IPS-11a (cell line): ENCODE measurements around the gene CAMK2D.

Source experiments
- H3K4me3 ChIP-seq: one replicate; pipeline ENCODE4 v1.5.1; 2013; ENCODE audit warnings: low read depth, low read length, control low read depth

CAMK2D gene

GRCh38 chr4:113537628-113538027 lies 223.9 kb downstream of the CAMK2D start:
- H3K4me3 ChIP-seq = no peak overlapping the region

DNA sequence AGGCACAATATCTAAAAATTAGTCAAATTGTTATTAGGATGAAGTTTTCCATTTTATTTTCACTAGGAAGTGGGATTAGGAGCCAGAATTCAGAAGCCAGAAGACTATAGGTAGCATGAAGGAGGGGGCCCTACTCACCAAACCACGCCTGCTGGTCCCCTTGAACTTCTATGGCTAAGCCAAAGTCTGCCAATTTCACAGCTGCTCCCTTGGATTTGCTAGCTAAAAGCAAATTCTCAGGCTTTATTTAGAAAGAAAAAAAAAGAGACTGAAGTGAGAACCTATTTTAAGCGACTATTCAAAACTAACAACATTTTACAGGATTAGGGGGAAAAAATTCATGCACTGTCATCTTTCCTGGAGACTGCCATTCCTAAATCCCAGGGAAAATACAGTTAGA lies 224.3 kb downstream of the CAMK2D start:
- H3K4me3 ChIP-seq = no peak overlapping the region

GRCh38 chr4:113534711-113535110 lies 226.8 kb downstream of the CAMK2D start:
- no peak overlapping the region for H3K4me3 ChIP-seq

GRCh38 chr4:113531572-113531971 lies 230.0 kb downstream of the CAMK2D start:
- H3K4me3 ChIP-seq = no peak overlapping the region

GRCh38 chr4:113528395-113528794 lies 233.1 kb downstream of the CAMK2D start:
- H3K4me3 ChIP-seq = no peak overlapping the region

DNA sequence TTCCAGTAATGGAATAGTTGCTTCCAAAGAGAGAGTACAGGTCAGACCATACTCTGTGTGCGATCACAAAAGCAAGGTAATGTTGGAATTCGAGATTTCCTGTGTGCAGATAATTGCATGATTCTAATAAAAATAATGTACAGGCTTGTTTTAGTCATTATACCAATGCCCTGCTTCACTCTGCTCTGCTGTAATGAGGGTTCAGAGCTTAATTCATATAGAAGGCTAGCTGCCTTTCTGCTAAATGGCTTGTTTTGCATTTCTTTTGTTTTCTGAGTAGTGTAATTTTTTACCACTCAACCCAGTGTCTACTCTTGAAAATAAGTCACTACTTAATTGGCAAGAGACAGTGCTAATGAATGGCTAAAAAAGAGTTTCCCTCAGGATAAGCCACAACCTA lies 236.0 kb downstream of the CAMK2D start:
- no peak overlapping the region for H3K4me3 ChIP-seq

DNA sequence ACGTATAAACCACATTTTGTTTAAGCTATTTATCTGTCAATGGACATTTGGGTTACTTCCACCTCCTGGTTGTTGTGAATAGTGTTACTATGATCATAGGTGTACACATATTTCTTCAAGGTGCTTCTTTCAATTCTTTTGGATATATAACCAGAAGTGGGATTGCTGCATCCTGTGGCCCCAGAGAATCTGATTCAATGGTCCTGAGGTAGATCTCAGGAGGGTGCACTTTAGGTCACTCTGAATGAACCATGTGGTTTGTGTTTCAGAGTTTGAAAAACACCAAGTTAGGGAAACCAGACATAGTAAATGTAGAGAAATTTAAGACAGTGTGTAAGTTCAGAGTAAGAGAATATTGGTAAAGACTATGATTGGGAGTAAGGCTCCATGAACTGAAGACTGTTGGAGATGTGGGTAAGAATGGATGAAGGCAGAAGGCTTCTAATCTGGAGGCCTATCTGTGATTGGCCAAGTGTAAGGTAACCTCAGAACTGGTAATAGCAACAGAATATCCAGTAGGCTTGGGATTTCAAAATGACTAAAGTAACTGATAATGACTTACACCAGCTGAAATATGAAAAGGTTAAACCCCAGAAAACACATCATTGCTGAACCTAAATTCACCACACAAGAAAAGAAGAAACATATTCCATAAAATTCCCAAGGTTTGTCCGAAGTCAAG lies 236.9 kb downstream of the CAMK2D start:
- no peak overlapping the region for H3K4me3 ChIP-seq

GRCh38 chr4:113524096-113524495 lies 237.4 kb downstream of the CAMK2D start:
- H3K4me3 ChIP-seq = no peak overlapping the region

DNA sequence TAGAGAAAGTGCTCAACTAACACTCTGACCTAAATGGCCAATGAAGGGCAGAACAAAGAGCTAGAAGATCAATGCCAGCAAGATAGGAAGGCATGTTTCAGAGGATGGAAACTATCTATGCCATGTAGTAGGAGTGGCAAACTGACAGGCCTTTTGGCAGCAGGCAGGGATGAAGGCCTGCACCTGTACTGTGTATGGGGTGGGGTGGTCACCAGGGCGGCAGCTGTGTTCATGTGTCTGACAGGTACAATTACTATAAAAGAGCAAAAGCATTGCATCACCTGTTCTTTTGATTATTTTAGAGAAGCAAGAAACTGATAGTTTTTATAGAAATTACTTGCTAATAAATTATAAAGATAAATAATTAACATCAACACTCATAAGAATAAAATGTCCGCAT lies 239.1 kb downstream of the CAMK2D start:
- H3K4me3 ChIP-seq = no peak overlapping the region

DNA sequence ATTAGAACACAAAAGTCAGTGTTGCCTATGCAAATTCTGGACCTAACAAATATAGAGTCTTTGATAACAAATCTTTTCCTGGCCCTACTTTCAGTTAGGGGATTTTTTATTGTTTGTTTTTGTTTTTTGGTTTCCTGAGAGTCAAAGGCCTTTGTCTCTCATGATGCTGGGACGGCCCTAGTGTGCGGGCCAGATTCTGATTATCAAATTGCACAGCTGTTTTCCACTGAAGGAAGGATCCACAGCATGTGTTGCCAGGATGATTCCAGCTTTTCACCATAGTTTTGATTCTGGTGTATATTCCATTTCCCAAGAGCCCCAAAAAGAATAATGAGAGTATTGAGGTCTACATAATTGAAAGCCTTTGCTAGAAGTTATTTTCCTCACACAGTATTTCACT lies 248.2 kb downstream of the CAMK2D start:
- H3K4me3 ChIP-seq = no peak overlapping the region

DNA sequence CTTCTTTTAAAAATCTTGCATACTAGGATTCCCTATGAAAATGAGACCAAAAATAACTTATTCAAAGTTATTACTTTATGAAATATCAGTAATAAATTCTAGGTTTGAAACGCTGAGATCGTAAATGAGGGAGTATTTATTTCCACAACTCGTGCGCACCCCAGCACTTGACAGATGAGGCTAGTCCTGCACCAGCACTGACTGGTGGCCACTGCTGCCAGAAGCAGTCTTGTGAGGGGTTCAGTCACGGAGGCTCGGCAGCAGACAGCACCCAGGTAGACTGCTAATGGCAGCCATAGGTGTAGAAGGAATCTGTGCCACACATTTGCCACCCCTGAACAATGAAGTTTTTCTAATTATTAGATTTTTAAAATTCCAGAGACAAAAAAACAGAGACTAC lies 248.7 kb downstream of the CAMK2D start:
- no peak overlapping the region for H3K4me3 ChIP-seq

DNA sequence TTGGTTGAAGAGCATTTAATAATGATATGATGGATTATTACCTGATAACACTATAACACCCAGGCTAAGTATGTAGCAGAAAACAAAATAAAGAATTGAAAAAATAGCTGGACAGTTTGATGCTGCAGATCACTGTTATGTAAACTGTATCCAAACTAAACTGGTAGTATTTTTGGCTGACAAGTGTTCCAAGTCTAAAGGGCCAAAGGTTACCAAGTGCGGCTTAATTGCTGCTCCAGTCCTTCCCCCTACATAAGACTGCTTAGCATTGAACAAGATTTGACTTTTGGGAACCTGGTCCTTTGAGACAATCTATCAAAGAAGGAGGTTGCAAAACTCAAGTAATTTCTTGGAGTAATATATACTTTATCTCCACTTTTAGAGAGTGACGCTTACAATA lies 249.6 kb downstream of the CAMK2D start:
- H3K4me3 ChIP-seq = no peak overlapping the region

- no peak overlapping the region for H3K4me3 ChIP-seq
These were observed 251.7 kb downstream of the CAMK2D start for GRCh38 chr4:113509851-113510250.

GRCh38 chr4:113505044-113505443 lies 256.5 kb downstream of the CAMK2D start:
- H3K4me3 ChIP-seq = no peak overlapping the region

- H3K4me3 ChIP-seq = no peak overlapping the region
These were observed 257.1 kb downstream of the CAMK2D start for GRCh38 chr4:113504422-113504821.

DNA sequence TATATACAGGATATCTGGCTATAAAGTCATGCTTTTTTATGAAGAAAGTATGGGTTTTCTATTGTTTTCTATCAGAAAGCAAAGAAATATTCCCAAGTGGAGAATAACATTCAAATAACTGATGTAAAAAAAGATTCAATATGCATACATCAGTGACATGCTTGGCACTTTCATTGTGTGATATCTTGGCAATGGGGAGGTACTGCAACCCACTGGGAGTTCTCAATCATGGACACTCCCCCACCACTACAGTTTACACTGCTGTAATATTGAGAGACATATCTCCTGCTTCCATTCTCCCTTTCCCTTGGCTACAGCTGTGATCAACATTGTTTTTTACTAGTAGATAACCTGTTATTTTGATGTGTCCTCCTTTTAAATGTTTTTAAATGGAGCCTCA lies 257.8 kb downstream of the CAMK2D start:
- H3K4me3 ChIP-seq = no peak overlapping the region

- H3K4me3 ChIP-seq = no peak overlapping the region
These were observed 258.6 kb downstream of the CAMK2D start for GRCh38 chr4:113502906-113503305.

DNA sequence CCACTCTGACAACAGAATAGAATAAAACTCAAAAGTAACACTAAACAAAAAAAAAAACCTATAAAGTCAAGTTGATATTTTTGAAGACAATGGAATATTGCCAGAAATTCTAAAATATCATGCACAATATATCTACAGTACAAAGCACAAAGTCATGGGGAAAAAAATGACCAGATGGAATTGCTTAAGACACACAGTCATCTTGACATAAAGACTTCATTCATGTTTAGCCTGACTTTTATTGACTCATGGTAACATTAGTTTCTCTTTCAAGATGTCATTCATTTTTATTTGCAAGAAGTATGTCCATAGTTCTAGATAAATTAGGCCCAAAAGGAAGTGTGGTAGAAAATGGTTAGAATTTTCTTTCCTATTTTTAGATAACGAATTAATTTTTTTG lies 259.1 kb downstream of the CAMK2D start:
- H3K4me3 ChIP-seq = no peak overlapping the region

DNA sequence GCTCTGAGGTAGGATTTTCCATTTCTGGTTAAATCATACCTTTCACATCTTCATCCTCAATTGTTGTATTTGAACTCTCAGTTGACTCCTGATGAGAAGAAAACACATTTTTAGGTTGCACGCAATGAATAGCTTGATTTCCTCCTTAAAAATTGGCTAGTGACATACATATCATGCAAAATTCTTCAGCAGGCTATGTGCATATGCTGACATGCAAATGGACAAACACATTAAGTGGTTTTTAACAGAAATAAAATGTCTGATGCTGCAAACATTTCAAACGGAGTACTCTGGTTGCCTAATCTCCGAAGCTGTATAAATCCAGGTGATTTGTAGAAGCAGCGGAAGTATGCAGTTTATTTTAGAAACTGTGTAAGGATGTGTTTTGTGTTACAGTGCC lies 261.1 kb downstream of the CAMK2D start:
- no peak overlapping the region for H3K4me3 ChIP-seq

DNA sequence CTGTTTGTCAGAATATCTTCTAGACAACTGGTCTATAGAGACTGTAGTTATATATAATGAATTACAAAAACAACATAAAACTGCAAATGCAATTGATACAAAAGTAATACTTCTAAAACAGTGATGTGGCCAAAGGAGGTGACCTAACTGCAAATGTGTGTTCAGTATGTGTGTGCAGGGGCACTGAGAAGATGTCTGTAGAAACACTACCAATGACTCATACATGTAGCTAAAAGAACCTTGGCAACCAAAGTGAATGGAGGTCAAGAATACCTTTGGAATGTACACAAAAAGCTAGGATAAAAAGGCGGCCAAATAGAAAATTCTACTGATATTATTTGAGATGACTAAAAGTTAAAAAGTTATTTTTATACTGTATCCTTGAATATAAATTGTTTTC lies 261.8 kb downstream of the CAMK2D start:
- H3K4me3 ChIP-seq = no peak overlapping the region

GRCh38 chr4:113499166-113499565 lies 262.4 kb downstream of the CAMK2D start:
- H3K4me3 ChIP-seq = no peak overlapping the region

DNA sequence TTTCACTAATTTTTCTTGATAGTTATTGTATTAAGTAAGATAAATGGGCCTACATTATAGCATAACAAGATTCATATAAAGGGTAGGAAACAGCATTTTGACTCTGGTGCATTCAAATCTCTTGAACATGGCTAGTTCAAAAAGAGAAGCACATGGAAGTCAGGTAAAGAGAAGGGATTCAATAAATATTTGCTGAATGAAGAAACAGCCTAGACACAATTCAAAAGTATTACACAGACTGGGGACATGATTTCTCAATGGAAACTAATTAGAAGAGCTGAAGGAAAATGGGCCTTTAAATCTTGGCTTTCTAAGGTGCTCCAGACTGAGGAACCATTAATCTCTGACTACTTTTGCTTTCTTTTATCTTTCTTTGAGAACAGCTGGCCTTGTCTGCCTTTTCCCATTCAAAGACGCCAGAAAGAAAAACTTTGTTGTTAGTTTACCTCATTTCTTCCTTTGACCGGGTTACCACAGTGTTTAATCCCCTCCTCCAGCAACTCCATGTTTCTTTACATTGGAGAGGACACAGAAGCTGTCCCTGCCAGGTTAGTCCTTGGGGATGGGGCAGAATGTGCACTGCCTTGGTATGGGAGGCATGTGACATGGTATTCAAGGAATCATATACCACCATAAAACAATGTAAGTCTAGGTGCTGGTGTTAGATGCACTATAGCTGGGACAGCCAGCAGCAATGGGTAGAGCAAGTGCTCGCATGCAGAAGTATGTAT lies 264.2 kb downstream of the CAMK2D start:
- H3K4me3 ChIP-seq = no peak overlapping the region

GRCh38 chr4:113496698-113497097 lies 264.8 kb downstream of the CAMK2D start:
- H3K4me3 ChIP-seq = no peak overlapping the region
